Prostate gland (tissue), 2 donors: ENCODE results near the gene GPRC5B. TPM values are rescaled to one million over a fixed set of nuclear protein-coding genes. Genes with fewer than 3 reads are reported as not detected.

Source experiments
- DNase-seq: peaks from one replicate; pipeline ENCODE4 v3.0.0-alpha.2; 2019; ENCODE audit warnings: low spot score
- H3K27ac ChIP-seq, 2 donors: fragments of 200-600 bp; sonication (generic); 2 replicates each; pipeline ENCODE4 v1.5.1; 2017 to 2019
- H3K27me3 ChIP-seq: fragments of 200-600 bp; sonication (generic); replicated peaks from 2 replicates; pipeline ENCODE4 v1.5.1; 2019; ENCODE audit not compliant: insufficient read depth
- H3K36me3 ChIP-seq, 2 donors: fragments of 200-600 bp; sonication (generic); 1 replicate in 1 of 2; 2 replicates in 1 of 2; pipeline versions ENCODE4 v1.5.1 to v1.8.1; 2017 to 2019
- H3K4me1 ChIP-seq: fragments of 200-600 bp; sonication (generic); replicated peaks from 2 replicates; pipeline ENCODE4 v1.5.1; 2019
- H3K4me3 ChIP-seq, 2 donors: fragments of 200-600 bp; sonication (generic); 2 replicates each; pipeline ENCODE4 v1.5.1; 2017 to 2019
- H3K9me3 ChIP-seq: fragments of 200-600 bp; sonication (generic); 2 replicates; pipeline ENCODE4 v1.5.1; 2017
- POLR2A ChIP-seq: fragments of 450-650 bp; IDR thresholded peaks from one replicate; pipeline ENCODE4 v1.6.1; 2016; ENCODE audit warnings: antibody characterized with exemption, mild to moderate bottlenecking
- POLR2AphosphoS5 ChIP-seq: sonication (generic); formaldehyde crosslinking; IDR thresholded peaks from one replicate; pipeline ENCODE4 v1.6.1; 2017; ENCODE audit warnings: antibody characterized with exemption
- WGBS: methylation state at CpG from one replicate; pipeline ENCODE4 v1.1.5; 2018; 5-methylcytosine and 5-hydroxymethylcytosine counted together
- intact Hi-C: fragments of 100-400 bp; cut with DNase I; formaldehyde crosslinking; loops from one replicate; pipeline ENCODE4 v1.14.2; 2022
- total RNA-seq, 2 donors: library from RNA; depleted of rRNA; stranded (reverse); fragments of >200 nt; gene quantifications; one replicate each; pipeline ENCODE4 v1.1.0, GENCODE V29; 2016
- TF ChIP-seq, protein P1 (sequence below), 4 experiments: fragments of 200-600 bp in 2 of 4; fragments of 450-650 bp in 2 of 4; sonication (generic) in 2 of 4; IDR thresholded peaks; 1 replicate in 3 of 4; 2 replicates in 1 of 4; pipeline ENCODE4 v1.5.1; 2016 to 2019; ENCODE audit warnings: antibody characterized with exemption in 4 of 4, mild to moderate bottlenecking in 2 of 4, moderate library complexity in 2 of 4

Gene GPRC5B
- total RNA-seq, 2 donors from 2014 or later = 19.4 to 256 TPM

DNA sequence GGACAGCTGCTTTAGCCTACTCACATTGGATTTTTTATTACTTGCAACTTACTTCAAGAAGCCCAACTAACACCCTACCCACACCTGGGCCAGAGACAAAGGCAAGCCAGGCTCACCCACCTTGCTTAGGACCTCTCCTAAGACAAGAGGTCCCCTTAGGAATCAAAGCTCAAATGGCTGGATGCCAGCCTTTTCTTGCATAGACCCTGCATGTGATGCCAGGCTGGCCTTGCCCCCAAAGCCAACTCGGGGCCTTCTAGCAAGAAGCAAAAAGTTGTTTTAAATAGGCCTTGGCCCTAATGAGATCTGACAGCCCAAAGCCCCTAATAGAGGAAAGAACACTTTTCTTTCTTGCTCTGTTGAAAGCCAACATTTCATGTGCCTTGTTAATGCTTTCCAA, 20.7 kb downstream of the GPRC5B start:
- TF ChIP-seq POLR2AphosphoS5 = no peak
- TF ChIP-seq, protein P1, sequence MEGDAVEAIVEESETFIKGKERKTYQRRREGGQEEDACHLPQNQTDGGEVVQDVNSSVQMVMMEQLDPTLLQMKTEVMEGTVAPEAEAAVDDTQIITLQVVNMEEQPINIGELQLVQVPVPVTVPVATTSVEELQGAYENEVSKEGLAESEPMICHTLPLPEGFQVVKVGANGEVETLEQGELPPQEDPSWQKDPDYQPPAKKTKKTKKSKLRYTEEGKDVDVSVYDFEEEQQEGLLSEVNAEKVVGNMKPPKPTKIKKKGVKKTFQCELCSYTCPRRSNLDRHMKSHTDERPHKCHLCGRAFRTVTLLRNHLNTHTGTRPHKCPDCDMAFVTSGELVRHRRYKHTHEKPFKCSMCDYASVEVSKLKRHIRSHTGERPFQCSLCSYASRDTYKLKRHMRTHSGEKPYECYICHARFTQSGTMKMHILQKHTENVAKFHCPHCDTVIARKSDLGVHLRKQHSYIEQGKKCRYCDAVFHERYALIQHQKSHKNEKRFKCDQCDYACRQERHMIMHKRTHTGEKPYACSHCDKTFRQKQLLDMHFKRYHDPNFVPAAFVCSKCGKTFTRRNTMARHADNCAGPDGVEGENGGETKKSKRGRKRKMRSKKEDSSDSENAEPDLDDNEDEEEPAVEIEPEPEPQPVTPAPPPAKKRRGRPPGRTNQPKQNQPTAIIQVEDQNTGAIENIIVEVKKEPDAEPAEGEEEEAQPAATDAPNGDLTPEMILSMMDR (IDR thresholded peaks at IDR 0.05) = no peak
- TF ChIP-seq POLR2A = no peak
- no peak overlapping the region for H3K4me3 ChIP-seq
- no peaks in the 10 kb centered on the region for H3K4me1 ChIP-seq
- DNase-seq = no peak
- no peaks in the 10 kb centered on the region for H3K9me3 ChIP-seq
- WGBS = 100% methylated on average over 1 of the region's 1 CpG
- intact Hi-C loops = no loop called here
- H3K36me3 ChIP-seq = no peaks in the 10 kb centered on the region
- no peak overlapping the region for H3K27ac ChIP-seq
- H3K27me3 ChIP-seq = no peaks in the 10 kb centered on the region

DNA sequence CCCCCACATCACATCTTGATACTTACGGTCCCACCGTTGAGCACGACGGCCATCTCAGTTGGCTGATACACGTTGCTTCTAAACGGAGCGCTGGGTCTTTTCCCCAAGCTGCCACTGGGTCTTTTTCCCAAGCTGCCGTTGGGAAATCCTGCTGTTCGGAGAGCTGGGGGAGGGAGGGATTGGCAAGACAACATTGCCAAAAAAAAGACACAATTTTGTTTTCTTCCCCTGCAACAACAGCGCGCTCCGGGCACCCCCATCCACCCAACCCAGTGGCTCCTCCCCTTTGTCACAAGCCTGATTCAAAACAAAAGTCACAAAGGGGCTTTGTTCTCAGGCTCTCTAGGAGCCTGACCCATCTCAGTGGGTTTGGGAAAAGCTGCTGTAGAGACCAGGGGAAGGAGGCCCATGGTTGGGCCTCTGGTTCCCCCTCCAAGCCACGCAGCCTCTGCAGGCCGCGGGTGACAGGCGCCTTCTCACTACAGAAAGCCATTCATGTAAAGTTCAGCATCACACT, 22.8 kb downstream of the GPRC5B start:
- Histone ChIP-seq H3K27me3 (no peaks in the 10 kb centered on the region), H3K4me3 (no peak overlapping the region), H3K4me1 (no peaks in the 10 kb centered on the region), H3K27ac (no peak overlapping the region), H3K36me3 (no peaks in the 10 kb centered on the region), H3K9me3 (no peaks in the 10 kb centered on the region)
- DNase-seq = no peak
- TF ChIP-seq POLR2A (no peak), POLR2AphosphoS5 (no peak)
- TF ChIP-seq, protein P1 (IDR thresholded peaks at IDR 0.05) = no peak
- intact Hi-C loops = no loop called here
- 62% methylated on average over 16 of the region's 16 CpGs for WGBS

DNA sequence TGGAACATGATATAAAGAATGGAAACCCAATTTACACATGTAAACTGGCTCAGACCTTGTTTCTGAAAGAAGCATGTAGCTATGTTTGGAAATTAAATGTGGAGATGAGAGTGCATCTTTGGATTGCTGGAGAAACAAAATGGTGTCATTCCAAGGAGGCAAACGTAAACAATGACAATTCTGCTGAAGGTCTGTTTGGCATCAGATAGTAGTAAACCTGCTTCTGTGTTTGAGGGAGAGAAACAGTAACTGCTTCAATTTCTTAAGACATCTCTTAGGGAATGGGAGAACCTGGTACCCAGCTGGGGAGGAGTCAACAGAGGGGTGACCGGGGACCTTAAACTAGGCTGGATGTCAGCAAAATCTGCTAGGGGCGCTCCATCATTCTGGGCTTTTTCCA, 23.5 kb downstream of the GPRC5B start:
- intact Hi-C loops = no loop called here
- Histone ChIP-seq H3K9me3 (no peaks in the 10 kb centered on the region), H3K27me3 (no peaks in the 10 kb centered on the region), H3K4me3 (no peak overlapping the region), H3K4me1 (no peaks in the 10 kb centered on the region), H3K36me3 (no peaks in the 10 kb centered on the region), H3K27ac (peak overlapping the region in 1 of 2 donors; percentile 40)
- no peak for DNase-seq
- WGBS = 60% methylated on average over 3 of the region's 3 CpGs
- no peak for TF ChIP-seq POLR2A
- TF ChIP-seq, protein P1 (IDR thresholded peaks at IDR 0.05) = no peak
- TF ChIP-seq POLR2AphosphoS5 = no peak

DNA sequence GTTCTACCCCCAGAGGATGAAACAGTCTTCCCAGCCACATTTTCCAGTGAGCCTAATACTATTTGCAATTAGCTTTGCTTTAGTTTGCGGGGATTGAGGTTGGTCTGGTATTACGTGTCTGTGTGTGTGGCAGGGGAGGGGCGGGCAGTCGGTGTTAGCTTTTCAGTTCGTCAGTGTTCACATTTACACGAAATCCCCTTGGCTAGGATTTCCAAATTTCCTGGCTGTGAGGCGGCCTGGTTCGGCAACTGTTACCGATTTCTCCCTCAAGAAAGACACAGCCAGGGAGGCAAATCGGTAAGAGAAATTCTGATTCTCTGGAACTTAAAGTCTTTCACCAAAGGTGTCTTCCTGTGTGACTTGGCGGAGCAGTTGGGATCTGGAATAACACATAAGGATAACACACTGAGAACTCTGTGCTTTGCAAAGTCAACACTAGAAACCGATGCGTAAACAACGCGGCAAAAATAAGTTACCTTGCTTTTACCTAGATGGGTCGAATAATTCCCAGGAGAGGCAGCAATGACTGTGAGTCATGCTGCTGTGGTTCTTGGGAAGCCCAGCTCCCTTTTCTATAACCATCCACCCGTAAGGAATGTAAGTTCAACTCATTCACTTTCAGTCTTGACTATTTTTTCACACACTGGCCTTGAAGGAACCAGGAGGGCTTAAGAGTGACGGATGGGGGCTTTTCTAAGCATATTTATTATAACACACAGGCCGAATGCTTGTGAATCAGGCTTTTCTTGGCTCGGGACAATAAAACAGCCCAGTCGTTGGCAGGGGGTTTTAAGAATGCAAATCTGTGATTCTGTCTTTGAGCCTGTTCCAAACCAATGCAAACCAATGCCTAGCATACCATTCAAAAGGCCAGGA, 24.2 kb downstream of the GPRC5B start:
- Histone ChIP-seq H3K4me1 (no peaks in the 10 kb centered on the region), H3K27me3 (no peaks in the 10 kb centered on the region), H3K27ac (peak overlapping the region; percentile 40 to 61), H3K9me3 (no peaks in the 10 kb centered on the region), H3K36me3 (no peaks in the 10 kb centered on the region), H3K4me3 (peak overlapping the region in 1 of 2 donors; percentile 15)
- intact Hi-C loops = no loop called here
- DNase-seq = peak; percentile 44
- WGBS = 43% methylated on average over 21 of the region's 21 CpGs
- TF ChIP-seq POLR2AphosphoS5 (peak; percentile 54), POLR2A (no peak)

DNA sequence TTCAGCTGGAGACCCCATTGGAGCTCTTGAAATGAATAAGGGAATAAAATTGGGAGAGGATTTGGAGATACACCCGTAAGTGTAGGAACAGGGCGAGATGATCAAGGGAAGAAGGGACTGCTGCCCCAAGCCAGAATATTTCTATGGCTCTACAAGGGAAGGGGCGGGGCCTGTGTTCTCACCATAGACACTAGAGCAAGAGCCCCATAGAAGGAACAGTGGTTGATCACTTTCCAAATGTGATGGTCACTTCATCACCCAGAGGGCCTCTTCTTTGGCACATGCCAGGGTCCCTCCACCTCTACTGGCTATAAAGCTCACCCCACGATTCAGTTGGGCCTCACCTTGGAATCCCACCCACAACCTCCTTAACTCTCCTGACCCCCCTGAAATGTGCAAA, 25.0 kb downstream of the GPRC5B start:
- Histone ChIP-seq H3K9me3 (no peaks in the 10 kb centered on the region), H3K36me3 (no peaks in the 10 kb centered on the region), H3K27me3 (no peaks in the 10 kb centered on the region), H3K27ac (peak overlapping the region; percentile 40 to 61), H3K4me1 (no peaks in the 10 kb centered on the region), H3K4me3 (no peak overlapping the region)
- intact Hi-C loops = no loop called here
- no peak for DNase-seq
- WGBS = 89% methylated on average over 4 of the region's 4 CpGs
- no peak for TF ChIP-seq POLR2AphosphoS5
- TF ChIP-seq POLR2A = no peak
- TF ChIP-seq, protein P1 (IDR thresholded peaks at IDR 0.05) = no peak
